Measurements from ENCODE around the gene HOXC12.

DNA sequence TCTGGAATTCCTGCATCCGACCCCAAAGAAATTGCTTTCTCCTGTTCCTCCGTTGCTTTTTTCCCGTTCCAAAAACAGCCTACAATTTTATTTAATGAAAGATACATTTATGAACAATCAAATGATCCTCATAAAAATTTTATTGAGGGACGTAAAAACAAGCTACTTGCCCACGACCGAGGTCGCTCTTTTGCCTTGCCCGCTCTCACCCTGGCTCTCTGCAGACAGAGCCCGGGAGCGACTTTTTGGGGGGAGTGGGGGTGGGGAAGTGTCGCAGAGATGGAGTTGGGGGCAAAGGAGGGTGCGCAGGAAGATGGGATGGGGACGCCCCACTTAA lies 44.2 kb downstream of the HOXC12 start:
- TF ChIP-seq GABPA (IDR thresholded peaks at IDR 0.05 in 1 of 2, conservative IDR thresholded peaks at IDR 0.05 in 1 of 2) (no peak), CTCF (IDR thresholded peaks at IDR 0.05; ENCODE audit: low read depth, low read length, missing input control) (no peak), RAD21 (IDR thresholded peaks at IDR 0.05) (no peak), TAF1 (conservative IDR thresholded peaks at IDR 0.05) (no peak), ZBTB33 (IDR thresholded peaks at IDR 0.05) (no peak), JUND (IDR thresholded peaks at IDR 0.05) (no peak), NR2F2 (IDR thresholded peaks at IDR 0.05) (no peak), ATF3 (IDR thresholded peaks at IDR 0.05) (no peak), YY1 (IDR thresholded peaks at IDR 0.05) (no peak)
- TF ChIP-seq, protein P1, sequence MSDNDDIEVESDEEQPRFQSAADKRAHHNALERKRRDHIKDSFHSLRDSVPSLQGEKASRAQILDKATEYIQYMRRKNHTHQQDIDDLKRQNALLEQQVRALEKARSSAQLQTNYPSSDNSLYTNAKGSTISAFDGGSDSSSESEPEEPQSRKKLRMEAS (IDR thresholded peaks at IDR 0.05) = no peak
- TF ChIP-seq, protein P2, sequence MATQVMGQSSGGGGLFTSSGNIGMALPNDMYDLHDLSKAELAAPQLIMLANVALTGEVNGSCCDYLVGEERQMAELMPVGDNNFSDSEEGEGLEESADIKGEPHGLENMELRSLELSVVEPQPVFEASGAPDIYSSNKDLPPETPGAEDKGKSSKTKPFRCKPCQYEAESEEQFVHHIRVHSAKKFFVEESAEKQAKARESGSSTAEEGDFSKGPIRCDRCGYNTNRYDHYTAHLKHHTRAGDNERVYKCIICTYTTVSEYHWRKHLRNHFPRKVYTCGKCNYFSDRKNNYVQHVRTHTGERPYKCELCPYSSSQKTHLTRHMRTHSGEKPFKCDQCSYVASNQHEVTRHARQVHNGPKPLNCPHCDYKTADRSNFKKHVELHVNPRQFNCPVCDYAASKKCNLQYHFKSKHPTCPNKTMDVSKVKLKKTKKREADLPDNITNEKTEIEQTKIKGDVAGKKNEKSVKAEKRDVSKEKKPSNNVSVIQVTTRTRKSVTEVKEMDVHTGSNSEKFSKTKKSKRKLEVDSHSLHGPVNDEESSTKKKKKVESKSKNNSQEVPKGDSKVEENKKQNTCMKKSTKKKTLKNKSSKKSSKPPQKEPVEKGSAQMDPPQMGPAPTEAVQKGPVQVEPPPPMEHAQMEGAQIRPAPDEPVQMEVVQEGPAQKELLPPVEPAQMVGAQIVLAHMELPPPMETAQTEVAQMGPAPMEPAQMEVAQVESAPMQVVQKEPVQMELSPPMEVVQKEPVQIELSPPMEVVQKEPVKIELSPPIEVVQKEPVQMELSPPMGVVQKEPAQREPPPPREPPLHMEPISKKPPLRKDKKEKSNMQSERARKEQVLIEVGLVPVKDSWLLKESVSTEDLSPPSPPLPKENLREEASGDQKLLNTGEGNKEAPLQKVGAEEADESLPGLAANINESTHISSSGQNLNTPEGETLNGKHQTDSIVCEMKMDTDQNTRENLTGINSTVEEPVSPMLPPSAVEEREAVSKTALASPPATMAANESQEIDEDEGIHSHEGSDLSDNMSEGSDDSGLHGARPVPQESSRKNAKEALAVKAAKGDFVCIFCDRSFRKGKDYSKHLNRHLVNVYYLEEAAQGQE (IDR thresholded peaks at IDR 0.05) = no peak

Data from liver (tissue), 3 donors.